Astrocyte (in vitro differentiated cells and primary cell): Measurements from ENCODE around the gene B9D1.

Experiments
- EZH2 ChIP-seq: IDR thresholded peaks from 2 replicates; pipeline ENCODE4 v1.6.1; 2012; ENCODE audit warnings: mild to moderate bottlenecking, low read length, inconsistent platforms; ENCODE audit not compliant: insufficient read depth
- TF ChIP-seq, protein P1 (sequence below): IDR thresholded peaks from 2 replicates; pipeline ENCODE4 v1.5.1; 2011; ENCODE audit warnings: low read depth, mild to moderate bottlenecking, inconsistent platforms, low read length, moderate library complexity; ENCODE audit not compliant: insufficient read depth

- TF ChIP-seq, protein P1, sequence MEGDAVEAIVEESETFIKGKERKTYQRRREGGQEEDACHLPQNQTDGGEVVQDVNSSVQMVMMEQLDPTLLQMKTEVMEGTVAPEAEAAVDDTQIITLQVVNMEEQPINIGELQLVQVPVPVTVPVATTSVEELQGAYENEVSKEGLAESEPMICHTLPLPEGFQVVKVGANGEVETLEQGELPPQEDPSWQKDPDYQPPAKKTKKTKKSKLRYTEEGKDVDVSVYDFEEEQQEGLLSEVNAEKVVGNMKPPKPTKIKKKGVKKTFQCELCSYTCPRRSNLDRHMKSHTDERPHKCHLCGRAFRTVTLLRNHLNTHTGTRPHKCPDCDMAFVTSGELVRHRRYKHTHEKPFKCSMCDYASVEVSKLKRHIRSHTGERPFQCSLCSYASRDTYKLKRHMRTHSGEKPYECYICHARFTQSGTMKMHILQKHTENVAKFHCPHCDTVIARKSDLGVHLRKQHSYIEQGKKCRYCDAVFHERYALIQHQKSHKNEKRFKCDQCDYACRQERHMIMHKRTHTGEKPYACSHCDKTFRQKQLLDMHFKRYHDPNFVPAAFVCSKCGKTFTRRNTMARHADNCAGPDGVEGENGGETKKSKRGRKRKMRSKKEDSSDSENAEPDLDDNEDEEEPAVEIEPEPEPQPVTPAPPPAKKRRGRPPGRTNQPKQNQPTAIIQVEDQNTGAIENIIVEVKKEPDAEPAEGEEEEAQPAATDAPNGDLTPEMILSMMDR, result no peak
- no peak for TF ChIP-seq EZH2
Measured at GRCh38 chr17:19385521-19385983, 23.0 kb upstream of the B9D1 start.
